ENCODE data around the gene VDR. TPM values are rescaled to one million over a fixed set of nuclear protein-coding genes. Genes with fewer than 3 reads are reported as not detected.

VDR gene
- total RNA-seq, 4 donors from 2014 or later = 3.5 to 5.2 (median 3.9) TPM

DNA sequence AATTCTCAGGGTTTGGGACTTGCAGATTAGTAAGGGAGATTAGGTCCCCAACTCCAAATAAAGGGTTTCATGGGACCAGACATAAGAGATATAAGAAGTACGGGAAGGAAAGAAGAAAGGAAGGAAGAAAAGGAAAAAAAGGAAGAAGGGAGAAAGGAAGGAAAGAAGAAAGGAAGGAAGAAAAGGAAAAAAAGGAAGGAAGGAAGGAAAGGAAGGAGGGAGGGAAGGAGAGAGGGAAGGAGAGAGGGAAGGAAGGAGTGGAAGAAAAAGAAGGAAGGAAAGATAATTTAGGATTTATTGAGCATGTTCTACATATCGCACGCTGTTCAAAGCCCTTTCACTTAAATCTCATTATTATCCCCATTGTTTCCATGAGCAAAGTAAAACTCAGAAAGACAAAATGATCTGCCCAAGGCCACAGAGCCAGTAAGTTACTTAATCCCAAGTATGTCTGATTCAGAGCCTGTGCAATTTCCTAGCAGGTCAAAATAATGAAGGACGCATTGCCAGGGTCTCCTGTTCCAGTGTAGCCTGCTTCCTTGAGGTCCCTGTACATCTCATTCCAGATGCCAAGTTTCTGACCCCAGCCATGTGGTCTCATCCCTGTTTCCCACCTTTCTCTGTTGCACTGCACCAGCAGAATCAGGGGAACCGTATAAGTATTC, 81.2 kb downstream of the VDR start:
- peaks cover 65 to 80% of the 10 kb centered on the region in 2 donors for H3K4me1 ChIP-seq
- intact Hi-C loops (cut with DNase I) = no loop called here
- 90 to 95% methylated on average over 5 of the region's 5 CpGs for WGBS, 2 donors

DNA sequence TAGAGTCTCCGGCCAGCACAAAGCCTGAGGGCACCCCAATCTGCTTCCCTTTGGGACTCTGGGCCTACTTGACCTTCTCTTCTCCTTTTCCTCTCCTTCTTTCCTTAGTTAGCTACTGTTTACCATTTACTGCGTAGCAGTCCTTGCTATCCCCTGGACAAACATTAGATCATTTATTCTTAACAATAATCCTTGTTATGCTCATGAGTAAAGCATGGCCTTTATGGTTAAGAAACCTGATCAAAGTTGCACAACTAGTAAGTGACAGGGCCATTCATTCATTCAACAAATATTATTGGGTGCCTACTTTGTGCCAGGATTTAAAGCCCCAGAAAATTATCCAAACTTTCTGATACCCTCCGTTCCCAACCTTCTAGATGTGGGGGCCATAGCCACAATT, 81.9 kb downstream of the VDR start:
- Histone ChIP-seq H3K27me3 (no peaks in the 10 kb centered on the region), H3K27ac (peak overlapping the region; percentile 94 to 98 (median 98)), H3K4me3 (replicated peaks in 1 of 3) (no peak overlapping the region), H3K9me3 (no peaks in the 10 kb centered on the region), H3K36me3 (no peaks in the 10 kb centered on the region), H3K4me1 (peaks cover 62 to 80% of the 10 kb centered on the region in 2 donors)
- 78 to 83% methylated on average over 3 of the region's 3 CpGs for WGBS, 2 donors
- no peak for TF ChIP-seq POLR2A (IDR thresholded peaks at IDR 0.05)
- TF ChIP-seq, protein P1, sequence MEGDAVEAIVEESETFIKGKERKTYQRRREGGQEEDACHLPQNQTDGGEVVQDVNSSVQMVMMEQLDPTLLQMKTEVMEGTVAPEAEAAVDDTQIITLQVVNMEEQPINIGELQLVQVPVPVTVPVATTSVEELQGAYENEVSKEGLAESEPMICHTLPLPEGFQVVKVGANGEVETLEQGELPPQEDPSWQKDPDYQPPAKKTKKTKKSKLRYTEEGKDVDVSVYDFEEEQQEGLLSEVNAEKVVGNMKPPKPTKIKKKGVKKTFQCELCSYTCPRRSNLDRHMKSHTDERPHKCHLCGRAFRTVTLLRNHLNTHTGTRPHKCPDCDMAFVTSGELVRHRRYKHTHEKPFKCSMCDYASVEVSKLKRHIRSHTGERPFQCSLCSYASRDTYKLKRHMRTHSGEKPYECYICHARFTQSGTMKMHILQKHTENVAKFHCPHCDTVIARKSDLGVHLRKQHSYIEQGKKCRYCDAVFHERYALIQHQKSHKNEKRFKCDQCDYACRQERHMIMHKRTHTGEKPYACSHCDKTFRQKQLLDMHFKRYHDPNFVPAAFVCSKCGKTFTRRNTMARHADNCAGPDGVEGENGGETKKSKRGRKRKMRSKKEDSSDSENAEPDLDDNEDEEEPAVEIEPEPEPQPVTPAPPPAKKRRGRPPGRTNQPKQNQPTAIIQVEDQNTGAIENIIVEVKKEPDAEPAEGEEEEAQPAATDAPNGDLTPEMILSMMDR (IDR thresholded peaks at IDR 0.05) = no peak
- intact Hi-C loops (cut with DNase I) = no loop called here
- no peak for DNase-seq

More for the DNA sequence above, 81.2 kb downstream of the VDR start:
- no peaks in the 10 kb centered on the region for H3K36me3 ChIP-seq
- DNase-seq = no peak
- H3K27me3 ChIP-seq = no peaks in the 10 kb centered on the region
- TF ChIP-seq, protein P1 (IDR thresholded peaks at IDR 0.05) = no peak
- no peak for TF ChIP-seq POLR2A (IDR thresholded peaks at IDR 0.05)
- peak overlapping the region; percentile 94 to 98 (median 98) for H3K27ac ChIP-seq
- no peak overlapping the region for H3K4me3 ChIP-seq (replicated peaks in 1 of 3)
- no peaks in the 10 kb centered on the region for H3K9me3 ChIP-seq

DNA sequence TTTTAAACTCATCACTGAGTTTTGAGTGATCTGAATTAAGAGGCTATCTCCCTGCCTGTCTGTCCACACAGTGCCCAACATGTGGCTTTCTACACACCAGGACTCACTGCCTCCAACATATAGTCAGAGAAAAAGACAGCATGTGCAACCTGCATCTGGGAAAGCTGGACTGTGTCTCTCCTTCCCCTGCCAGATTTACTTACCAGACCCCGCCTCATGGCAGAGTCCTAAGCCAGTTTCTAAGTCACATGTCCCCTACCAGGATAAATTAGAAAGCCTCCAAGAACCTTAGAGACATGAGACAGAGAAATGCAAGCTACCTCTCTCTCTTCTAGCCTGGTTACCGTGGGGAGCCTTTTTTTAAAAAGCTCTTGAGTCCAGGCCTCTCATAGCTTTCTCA, 82.4 kb downstream of the VDR start:
- peaks cover 65 to 80% of the 10 kb centered on the region in 2 donors for H3K4me1 ChIP-seq
- H3K4me3 ChIP-seq (replicated peaks in 1 of 3) = no peak overlapping the region
- TF ChIP-seq, protein P1 (IDR thresholded peaks at IDR 0.05) = no peak
- no peak for TF ChIP-seq POLR2A (IDR thresholded peaks at IDR 0.05)
- intact Hi-C loops (cut with DNase I) = no loop called here
- H3K9me3 ChIP-seq = no peaks in the 10 kb centered on the region
- no peak for DNase-seq
- H3K27me3 ChIP-seq = no peaks in the 10 kb centered on the region
- H3K36me3 ChIP-seq = no peaks in the 10 kb centered on the region
- peak overlapping the region; percentile 94 to 98 (median 98) for H3K27ac ChIP-seq
- 56 to 59% methylated on average over 2 of the region's 2 CpGs for WGBS, 2 donors

DNA sequence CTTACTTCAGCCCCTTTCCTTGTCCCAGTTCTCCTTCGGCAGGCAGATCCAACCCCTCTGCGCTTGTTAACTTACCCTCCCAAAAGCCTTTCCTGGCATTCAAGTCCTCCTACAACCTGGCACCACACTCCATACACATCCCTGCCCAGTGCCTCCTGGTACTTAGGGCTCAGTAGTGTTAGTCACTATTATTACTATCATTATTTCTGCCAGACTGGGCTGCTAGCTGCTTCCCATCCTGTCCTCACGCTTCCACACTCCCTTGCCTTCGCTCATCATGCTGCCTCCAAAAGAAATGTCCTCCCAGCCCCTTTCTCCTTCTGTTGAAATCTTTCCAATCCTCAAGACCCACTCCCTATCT, 83.5 kb downstream of the VDR start:
- TF ChIP-seq POLR2A (IDR thresholded peaks at IDR 0.05) = no peak
- TF ChIP-seq, protein P1 (IDR thresholded peaks at IDR 0.05) = no peak
- Histone ChIP-seq H3K4me1 (peaks cover 71 to 82% of the 10 kb centered on the region in 2 donors), H3K9me3 (no peaks in the 10 kb centered on the region), H3K27me3 (no peaks in the 10 kb centered on the region), H3K4me3 (replicated peaks in 1 of 3) (no peak overlapping the region), H3K27ac (peak overlapping the region; percentile 94 to 98 (median 98)), H3K36me3 (no peaks in the 10 kb centered on the region)
- WGBS, 2 donors = 82 to 89% methylated on average over 4 of the region's 4 CpGs
- DNase-seq = no peak
- intact Hi-C loops (cut with DNase I) = no loop called here

DNA sequence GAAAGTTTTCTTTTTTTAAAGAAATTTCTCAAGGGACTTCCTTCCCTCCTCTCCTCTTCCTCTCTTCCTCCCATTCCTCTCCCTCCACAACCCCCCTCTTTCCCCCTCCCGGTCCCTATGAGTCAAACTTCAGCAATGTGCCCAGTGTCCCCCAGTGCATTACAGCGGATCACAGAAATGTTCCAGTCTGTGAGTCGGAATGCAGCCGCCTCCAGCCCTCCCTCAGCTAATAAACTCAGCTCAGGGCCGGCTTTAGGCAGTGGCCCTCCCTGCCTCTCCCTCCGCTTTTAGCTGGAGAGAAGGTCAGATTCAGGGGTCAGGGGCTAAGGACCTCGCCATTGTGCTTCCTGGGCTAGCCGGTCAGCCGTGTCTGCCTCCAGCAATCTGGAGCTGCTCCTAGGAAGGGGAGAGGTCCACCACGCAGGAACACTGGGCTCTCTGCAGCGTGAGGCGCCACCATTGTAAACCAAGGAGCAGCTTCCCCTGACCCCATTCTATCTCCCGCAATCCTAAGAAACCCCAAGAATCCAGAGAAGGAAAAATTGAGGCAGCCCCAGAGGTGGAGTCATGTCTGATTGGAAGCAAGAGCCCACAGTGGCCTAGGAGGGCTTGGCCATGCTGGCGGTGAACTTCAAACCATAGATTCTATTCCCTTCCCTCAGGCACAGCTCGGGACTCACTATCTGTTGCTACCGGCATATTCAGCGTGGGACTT, 84.0 kb downstream of the VDR start:
- intact Hi-C loops (cut with DNase I) = no loop called here
- DNase-seq = peak; percentile 94 to 95
- no peaks in the 10 kb centered on the region for H3K27me3 ChIP-seq
- TF ChIP-seq, protein P1 (IDR thresholded peaks at IDR 0.05) = no peak
- peak in 1 of 2 donors; percentile 86 for TF ChIP-seq POLR2A (IDR thresholded peaks at IDR 0.05)
- H3K27ac ChIP-seq = peak overlapping the region; percentile 94 to 98 (median 98)
- no peaks in the 10 kb centered on the region for H3K36me3 ChIP-seq
- H3K9me3 ChIP-seq = no peaks in the 10 kb centered on the region
- peak overlapping the region in 1 of 3 donors; percentile 82 for H3K4me3 ChIP-seq (replicated peaks in 1 of 3)
- WGBS, 2 donors = 34 to 36% methylated on average over 16 to 17 of the region's 17 CpGs
- H3K4me1 ChIP-seq = peaks cover 71 to 82% of the 10 kb centered on the region in 2 donors
